Liver (tissue), 9 donors: ENCODE data around the gene CLMN. TPM values are rescaled to one million over a fixed set of nuclear protein-coding genes. Genes with fewer than 3 reads are reported as not detected.
A peak's percentile ranks its signal among the peaks of the same experiment; 100 is the strongest.

ENCODE experiments used
- DNase-seq: peaks from one replicate; pipeline ENCODE4 v3.0.0-alpha.2; 2017; ENCODE audit warnings: low spot score
- H3K27ac ChIP-seq, 2 donors: one replicate each; pipeline ENCODE4 v1.7.0; 2013; ENCODE audit warnings: inconsistent platforms in 2 of 2, low read length in 2 of 2, control low read depth in 1 of 2, low read depth in 1 of 2, mild to moderate bottlenecking in 1 of 2
- H3K27me3 ChIP-seq, 4 donors: one replicate each; pipeline versions ENCODE4 v1.6.1 to v1.7.0; 2013; ENCODE audit warnings: low read length in 3 of 4, inconsistent platforms in 1 of 4, mild to moderate bottlenecking in 1 of 4, moderate library complexity in 1 of 4; ENCODE audit not compliant: control insufficient read depth in 4 of 4, insufficient read depth in 4 of 4
- H3K36me3 ChIP-seq, 4 donors: one replicate each; pipeline versions ENCODE4 v1.6.1 to v1.7.0; 2013; ENCODE audit warnings: low read length in 3 of 4, mild to moderate bottlenecking in 3 of 4, low read depth in 1 of 4, moderate library complexity in 1 of 4; ENCODE audit not compliant: control insufficient read depth in 4 of 4, insufficient read depth in 3 of 4
- H3K4me1 ChIP-seq, 4 donors: one replicate each; pipeline versions ENCODE4 v1.6.1 to v1.7.0; 2013; ENCODE audit warnings: low read length in 3 of 4, mild to moderate bottlenecking in 3 of 4, moderate library complexity in 1 of 4; ENCODE audit not compliant: control insufficient read depth in 4 of 4, insufficient read depth in 4 of 4
- H3K4me3 ChIP-seq, 3 donors: one replicate each; pipeline versions ENCODE4 v1.6.1 to v1.7.0; 2013; ENCODE audit warnings: low read length in 3 of 3, control low read depth in 1 of 3, low read depth in 1 of 3, mild to moderate bottlenecking in 1 of 3
- H3K9ac ChIP-seq, 2 donors: one replicate each; pipeline ENCODE4 v1.7.0; 2013; ENCODE audit warnings: low read length in 2 of 2, mild to moderate bottlenecking in 2 of 2, moderate library complexity in 2 of 2, control low read depth in 1 of 2, low read depth in 1 of 2
- H3K9me3 ChIP-seq, 4 donors: one replicate each; pipeline versions ENCODE4 v1.6.1 to v1.7.0; 2013; ENCODE audit warnings: low read length in 3 of 4; ENCODE audit not compliant: control insufficient read depth in 4 of 4
- ATF3 ChIP-seq: IDR thresholded peaks from 2 replicates; pipeline ENCODE4 v1.6.1; 2016; ENCODE audit warnings: antibody characterized with exemption
- CTCF ChIP-seq: fragments of 150-350 bp; IDR thresholded peaks from 2 replicates; pipeline ENCODE4 v1.5.1; 2017; ENCODE audit warnings: improper control_type of control experiment, low read depth, low read length; ENCODE audit not compliant: missing input control
- EGR1 ChIP-seq, 2 donors: IDR thresholded peaks; 2 replicates each; pipeline ENCODE4 v1.6.1; 2016 to 2018; ENCODE audit warnings: antibody characterized with exemption in 2 of 2, low read depth in 2 of 2
- FOXA1 ChIP-seq: IDR thresholded peaks from 2 replicates; pipeline ENCODE4 v1.6.1; 2016; ENCODE audit warnings: antibody characterized with exemption
- FOXA2 ChIP-seq: IDR thresholded peaks from 2 replicates; pipeline ENCODE4 v1.6.1; 2016; ENCODE audit warnings: antibody characterized with exemption
- GABPA ChIP-seq, 2 donors: IDR thresholded peaks in 1 of 2; conservative IDR thresholded peaks in 1 of 2; 2 replicates each; pipeline ENCODE4 v1.6.1; 2016; ENCODE audit warnings: antibody characterized with exemption in 2 of 2, mild to moderate bottlenecking in 1 of 2, moderate library complexity in 1 of 2
- HNF4A ChIP-seq, 2 donors: conservative IDR thresholded peaks; 2 replicates each; pipeline ENCODE4 v1.6.1; 2016; ENCODE audit warnings: antibody characterized with exemption in 2 of 2, mild to moderate bottlenecking in 2 of 2
- HNF4G ChIP-seq: IDR thresholded peaks from 2 replicates; pipeline ENCODE4 v1.6.1; 2016; ENCODE audit warnings: antibody characterized with exemption
- JUND ChIP-seq, 2 donors: IDR thresholded peaks; 2 replicates each; pipeline ENCODE4 v1.6.1; 2016; ENCODE audit warnings: antibody characterized with exemption in 2 of 2
- MAX ChIP-seq: IDR thresholded peaks from 2 replicates; pipeline ENCODE4 v1.6.1; 2016; ENCODE audit warnings: antibody characterized with exemption
- NR2F2 ChIP-seq: IDR thresholded peaks from 2 replicates; pipeline ENCODE4 v1.6.1; 2016; ENCODE audit warnings: antibody characterized with exemption
- RAD21 ChIP-seq, 2 donors: IDR thresholded peaks; 2 replicates each; pipeline ENCODE4 v1.6.1; 2016; ENCODE audit warnings: antibody characterized with exemption in 2 of 2, mild to moderate bottlenecking in 2 of 2
- REST ChIP-seq: IDR thresholded peaks from 2 replicates; pipeline ENCODE4 v1.6.1; 2016; ENCODE audit warnings: antibody characterized with exemption, mild to moderate bottlenecking
- RXRA ChIP-seq, 2 donors: IDR thresholded peaks; 2 replicates each; pipeline ENCODE4 v1.6.1; 2017 to 2018; ENCODE audit warnings: antibody characterized with exemption in 2 of 2, mild to moderate bottlenecking in 1 of 2
- SP1 ChIP-seq: IDR thresholded peaks from 2 replicates; pipeline ENCODE4 v1.6.1; 2018; ENCODE audit warnings: antibody characterized with exemption, mild to moderate bottlenecking
- TAF1 ChIP-seq: conservative IDR thresholded peaks from 2 replicates; pipeline ENCODE4 v1.6.1; 2016; ENCODE audit warnings: antibody characterized with exemption, mild to moderate bottlenecking
- YY1 ChIP-seq: IDR thresholded peaks from 2 replicates; pipeline ENCODE4 v1.6.1; 2016; ENCODE audit warnings: antibody characterized with exemption, mild to moderate bottlenecking
- ZBTB33 ChIP-seq: IDR thresholded peaks from 2 replicates; pipeline ENCODE4 v1.6.1; 2016; ENCODE audit warnings: antibody characterized with exemption
- WGBS: extraction: QIAGEN DNeasy Blood & Tissue Kit; methylation state at CpG from one replicate; pipeline ENCODE4 v1.1.7; 2013; 5-methylcytosine and 5-hydroxymethylcytosine counted together
- polyA plus RNA-seq, 2 donors: library from polyadenylated mRNA; stranded (reverse) in 1 of 2; unstranded in 1 of 2; fragments of 200-250 nt in 1 of 2; fragments of >200 nt in 1 of 2; fragmentation: Nextera tagmentation in 1 of 2; extraction: Ambion mirVana in 1 of 2; gene quantifications; one replicate each; pipeline versions ENCODE4 v1.2.1 to v1.2.3, GENCODE V29; 2013 to 2015
- total RNA-seq, 2 donors: library from RNA; depleted of rRNA; stranded (reverse); fragments of >200 nt; gene quantifications; one replicate each; pipeline ENCODE4 v1.2.3, GENCODE V29; 2014
- donor health status: healthy.
- donor health status: healthy.
- donor health status: healthy.
- donor health status: healthy.
- donor health status: healthy.

CLMN gene
- total and polyA plus RNA-seq, 4 donors = 6.0 to 41.1 (median 24.1) TPM

GRCh38 chr14:95301527-95302187 is 18.1 kb downstream of the CLMN start:
- Histone ChIP-seq H3K4me3 (no peak overlapping the region), H3K9me3 (no peaks in the 10 kb centered on the region), H3K27ac (peak overlapping the region; percentile 94 to 97), H3K27me3 (no peaks in the 10 kb centered on the region), H3K36me3 (no peaks in the 10 kb centered on the region), H3K9ac (peak overlapping the region in 1 of 2 donors; percentile 94), H3K4me1 (peaks cover 26 to 71% (median 59%) of the 10 kb centered on the region in 4 donors)
- 85% methylated on average over 6 of the region's 6 CpGs for WGBS
- no peak for TF ChIP-seq HNF4G
- TF ChIP-seq TAF1 = no peak
- DNase-seq = no peak

- Histone ChIP-seq H3K36me3 (no peaks in the 10 kb centered on the region), H3K9me3 (no peaks in the 10 kb centered on the region), H3K9ac (peak overlapping the region; percentile 36 to 94), H3K4me3 (no peak overlapping the region), H3K27ac (peak overlapping the region; percentile 94 to 97), H3K4me1 (peaks cover 26 to 65% (median 57%) of the 10 kb centered on the region in 4 donors), H3K27me3 (no peaks in the 10 kb centered on the region)
- 38% methylated on average over 8 of the region's 8 CpGs for WGBS
- TF ChIP-seq FOXA2 (no peak), NR2F2 (peak; percentile 91), FOXA1 (no peak), RAD21 (IDR thresholded peaks at IDR 0.05) (peak; percentile 20 to 67), MAX (peak; percentile 77), ATF3 (peak; percentile 81), HNF4G (peak; percentile 59), HNF4A (conservative IDR thresholded peaks at IDR 0.05) (peak; percentile 83), YY1 (peak; percentile 26), ZBTB33 (peak; percentile 67), GABPA (IDR thresholded peaks at IDR 0.05 in 1 of 2, conservative IDR thresholded peaks at IDR 0.05 in 1 of 2) (no peak), JUND (IDR thresholded peaks at IDR 0.05) (peak; percentile 40 to 75), RXRA (IDR thresholded peaks at IDR 0.05) (peak; percentile 92), EGR1 (IDR thresholded peaks at IDR 0.05; ENCODE audit: low read depth in 2 of 2) (peak; percentile 66 to 83), REST (peak; percentile 58), TAF1 (peak; percentile 6), SP1 (peak; percentile 91), CTCF (no peak)
- no peak for DNase-seq
These were observed 18.8 kb downstream of the CLMN start for GRCh38 chr14:95300697-95301526.
